Measurements from ENCODE around the gene FAM107A.

DNA sequence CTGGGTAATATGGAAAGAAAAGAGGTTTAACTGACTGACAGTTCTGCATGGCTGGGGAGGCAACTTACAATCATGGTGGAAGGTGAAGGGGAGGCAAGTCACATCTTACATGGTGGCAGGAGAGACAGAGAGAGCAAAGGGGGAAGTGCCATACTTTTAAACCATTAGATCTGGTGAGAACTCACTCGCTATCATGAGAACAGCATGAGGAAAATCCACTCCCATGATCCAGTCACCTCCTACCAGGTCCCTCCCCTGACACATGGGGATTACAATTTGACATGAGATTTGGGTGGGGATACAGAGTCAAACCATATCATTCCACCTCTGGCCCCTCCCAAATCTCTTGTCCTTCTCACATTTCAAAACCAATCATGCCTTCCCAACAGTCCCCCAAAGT is 24.2 kb downstream of the FAM107A start:
- TF ChIP-seq, protein P1, sequence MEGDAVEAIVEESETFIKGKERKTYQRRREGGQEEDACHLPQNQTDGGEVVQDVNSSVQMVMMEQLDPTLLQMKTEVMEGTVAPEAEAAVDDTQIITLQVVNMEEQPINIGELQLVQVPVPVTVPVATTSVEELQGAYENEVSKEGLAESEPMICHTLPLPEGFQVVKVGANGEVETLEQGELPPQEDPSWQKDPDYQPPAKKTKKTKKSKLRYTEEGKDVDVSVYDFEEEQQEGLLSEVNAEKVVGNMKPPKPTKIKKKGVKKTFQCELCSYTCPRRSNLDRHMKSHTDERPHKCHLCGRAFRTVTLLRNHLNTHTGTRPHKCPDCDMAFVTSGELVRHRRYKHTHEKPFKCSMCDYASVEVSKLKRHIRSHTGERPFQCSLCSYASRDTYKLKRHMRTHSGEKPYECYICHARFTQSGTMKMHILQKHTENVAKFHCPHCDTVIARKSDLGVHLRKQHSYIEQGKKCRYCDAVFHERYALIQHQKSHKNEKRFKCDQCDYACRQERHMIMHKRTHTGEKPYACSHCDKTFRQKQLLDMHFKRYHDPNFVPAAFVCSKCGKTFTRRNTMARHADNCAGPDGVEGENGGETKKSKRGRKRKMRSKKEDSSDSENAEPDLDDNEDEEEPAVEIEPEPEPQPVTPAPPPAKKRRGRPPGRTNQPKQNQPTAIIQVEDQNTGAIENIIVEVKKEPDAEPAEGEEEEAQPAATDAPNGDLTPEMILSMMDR (conservative IDR thresholded peaks at IDR 0.05; ENCODE audit: low read length), result no peak
- no peak for TF ChIP-seq EZH2phosphoT487 (IDR thresholded peaks at IDR 0.05; ENCODE audit: borderline replicate concordance)

Measured in Loucy (cell line).